ENCODE results near the gene TRIM50.

TRIM50 gene

DNA sequence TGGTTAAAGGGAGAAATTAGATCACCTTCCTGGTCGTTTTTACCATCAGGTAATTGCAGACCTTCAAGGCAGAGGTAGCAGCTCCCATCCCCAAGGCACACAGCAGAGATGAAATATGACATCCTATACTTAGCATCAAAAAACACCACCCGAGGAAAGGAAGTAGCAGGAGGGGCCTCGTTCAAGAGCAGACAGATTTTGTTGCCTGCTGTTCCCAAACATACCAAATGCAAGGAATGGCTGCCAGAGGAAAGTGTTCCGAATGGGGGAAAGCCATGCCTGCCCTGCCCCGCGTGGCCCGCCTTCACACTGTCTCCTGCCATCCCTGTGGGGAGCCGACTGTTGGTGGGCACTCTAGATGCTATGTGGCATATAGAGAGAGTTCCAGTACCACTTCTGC, 18.1 kb upstream of the TRIM50 start:
- TF ChIP-seq, protein P1, sequence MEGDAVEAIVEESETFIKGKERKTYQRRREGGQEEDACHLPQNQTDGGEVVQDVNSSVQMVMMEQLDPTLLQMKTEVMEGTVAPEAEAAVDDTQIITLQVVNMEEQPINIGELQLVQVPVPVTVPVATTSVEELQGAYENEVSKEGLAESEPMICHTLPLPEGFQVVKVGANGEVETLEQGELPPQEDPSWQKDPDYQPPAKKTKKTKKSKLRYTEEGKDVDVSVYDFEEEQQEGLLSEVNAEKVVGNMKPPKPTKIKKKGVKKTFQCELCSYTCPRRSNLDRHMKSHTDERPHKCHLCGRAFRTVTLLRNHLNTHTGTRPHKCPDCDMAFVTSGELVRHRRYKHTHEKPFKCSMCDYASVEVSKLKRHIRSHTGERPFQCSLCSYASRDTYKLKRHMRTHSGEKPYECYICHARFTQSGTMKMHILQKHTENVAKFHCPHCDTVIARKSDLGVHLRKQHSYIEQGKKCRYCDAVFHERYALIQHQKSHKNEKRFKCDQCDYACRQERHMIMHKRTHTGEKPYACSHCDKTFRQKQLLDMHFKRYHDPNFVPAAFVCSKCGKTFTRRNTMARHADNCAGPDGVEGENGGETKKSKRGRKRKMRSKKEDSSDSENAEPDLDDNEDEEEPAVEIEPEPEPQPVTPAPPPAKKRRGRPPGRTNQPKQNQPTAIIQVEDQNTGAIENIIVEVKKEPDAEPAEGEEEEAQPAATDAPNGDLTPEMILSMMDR (IDR thresholded peaks at IDR 0.05): no peak
- H3K27ac ChIP-seq: no peak overlapping the region
- DNase-seq (ENCODE audit: low spot score): no peak

DNA sequence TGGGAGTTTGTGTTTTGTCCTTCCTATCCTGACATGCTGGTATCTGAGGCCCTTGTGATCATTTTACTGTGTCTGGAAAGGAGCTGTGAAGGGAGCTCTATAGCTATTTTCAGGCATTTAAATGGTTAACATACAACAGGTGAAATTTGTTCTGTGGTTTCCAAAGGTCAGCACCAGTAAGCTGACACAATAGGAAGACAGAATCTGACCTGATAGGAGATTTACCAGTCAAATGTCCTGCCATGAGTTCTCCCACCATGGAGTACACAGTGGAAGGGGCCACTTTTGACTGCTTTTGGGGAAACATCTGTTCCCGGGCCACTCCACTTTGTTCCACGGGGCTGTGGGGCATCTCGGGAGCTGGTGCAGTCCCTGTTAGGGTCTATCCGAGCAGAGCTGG, 17.7 kb upstream of the TRIM50 start:
- Histone ChIP-seq H3K27ac (no peak overlapping the region), H3K4me3 (no peak overlapping the region)
- TF ChIP-seq, protein P1 (IDR thresholded peaks at IDR 0.05): no peak
- no peak for DNase-seq (ENCODE audit: low spot score)

More for the DNA sequence above, 18.1 kb upstream of the TRIM50 start:
- H3K4me3 ChIP-seq: no peak overlapping the region

DNA sequence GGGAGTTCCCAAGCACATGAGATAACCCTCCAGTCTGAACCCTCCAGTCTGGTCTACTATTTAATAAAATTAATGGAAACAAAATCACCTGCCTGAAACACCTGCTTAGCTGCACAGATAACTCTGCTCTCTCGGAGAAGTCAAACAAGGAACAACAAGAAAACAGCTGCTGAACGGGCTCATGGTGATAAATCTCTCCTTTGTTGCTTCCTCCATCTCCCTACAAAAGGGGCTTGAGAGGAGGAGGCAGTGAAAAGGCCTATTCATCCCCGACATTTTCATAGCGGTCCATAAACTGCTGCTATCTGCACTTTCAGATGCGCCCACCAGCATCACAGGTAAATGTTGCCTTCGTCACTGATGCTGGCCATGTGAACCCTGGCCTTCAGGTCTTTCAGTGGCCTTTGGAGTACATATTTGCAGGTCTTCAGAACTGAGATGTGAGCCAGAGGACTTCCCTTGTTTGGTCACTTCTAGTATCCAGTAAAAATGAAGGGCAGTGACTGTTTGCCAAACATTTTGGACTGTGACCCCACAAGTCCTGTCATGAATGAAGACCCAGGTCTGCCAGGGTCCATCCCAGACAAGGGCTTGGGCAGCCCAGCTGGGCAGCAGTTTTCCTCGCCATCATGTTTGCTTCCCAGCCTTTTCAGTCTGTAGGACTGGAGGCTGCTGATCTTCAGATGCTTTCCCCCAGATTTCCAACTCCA, 15.9 kb upstream of the TRIM50 start:
- no peak overlapping the region for H3K27ac ChIP-seq
- H3K4me3 ChIP-seq: no peak overlapping the region
- DNase-seq (ENCODE audit: low spot score): no peak
- TF ChIP-seq, protein P1 (IDR thresholded peaks at IDR 0.05): no peak

DNA sequence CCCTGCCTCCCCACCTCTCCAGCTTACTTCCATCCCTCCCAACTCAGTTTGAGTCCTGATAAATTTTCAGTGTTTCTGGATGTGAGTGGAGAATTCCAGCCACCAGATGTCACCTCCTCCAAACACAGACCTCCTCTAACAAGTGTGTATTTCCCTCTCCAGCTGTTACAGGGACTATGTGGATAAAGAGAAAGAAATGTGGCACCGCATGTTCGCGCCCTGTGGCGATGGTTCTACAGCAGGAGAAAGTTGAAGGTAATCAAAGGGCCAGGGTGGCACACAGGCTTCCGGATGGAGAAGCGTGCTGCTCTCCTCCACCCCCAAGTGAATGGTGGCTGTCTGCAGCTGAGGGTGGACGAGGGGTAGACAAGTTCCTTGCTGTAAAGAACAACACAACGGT, 14.8 kb upstream of the TRIM50 start:
- no peak overlapping the region for H3K27ac ChIP-seq
- DNase-seq (ENCODE audit: low spot score): no peak
- peak overlapping the region; percentile 60 for H3K4me3 ChIP-seq
- TF ChIP-seq, protein P1 (IDR thresholded peaks at IDR 0.05): peak; percentile 27

DNA sequence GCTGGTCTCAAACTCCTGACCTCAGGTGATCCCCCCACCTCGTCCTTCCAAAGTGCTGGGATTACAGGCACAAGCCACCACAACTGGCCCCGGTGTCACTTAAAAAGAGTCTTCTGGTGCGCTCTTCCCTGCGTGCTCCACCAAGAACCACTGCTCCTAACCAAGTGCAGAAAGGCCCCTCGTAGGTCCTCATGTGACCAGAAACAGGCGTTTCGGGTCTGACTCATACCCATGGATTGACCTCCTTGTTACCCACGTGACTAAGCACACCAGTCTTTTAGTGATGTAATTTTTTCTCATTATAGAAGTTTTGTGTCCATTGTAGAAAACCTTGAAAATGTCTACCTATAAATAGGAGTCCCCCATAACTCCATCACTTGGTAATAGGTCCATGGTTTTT, 14.0 kb upstream of the TRIM50 start:
- Histone ChIP-seq H3K27ac (no peak overlapping the region), H3K4me3 (no peak overlapping the region)
- TF ChIP-seq, protein P1 (IDR thresholded peaks at IDR 0.05): no peak
- no peak for DNase-seq (ENCODE audit: low spot score)

DNA sequence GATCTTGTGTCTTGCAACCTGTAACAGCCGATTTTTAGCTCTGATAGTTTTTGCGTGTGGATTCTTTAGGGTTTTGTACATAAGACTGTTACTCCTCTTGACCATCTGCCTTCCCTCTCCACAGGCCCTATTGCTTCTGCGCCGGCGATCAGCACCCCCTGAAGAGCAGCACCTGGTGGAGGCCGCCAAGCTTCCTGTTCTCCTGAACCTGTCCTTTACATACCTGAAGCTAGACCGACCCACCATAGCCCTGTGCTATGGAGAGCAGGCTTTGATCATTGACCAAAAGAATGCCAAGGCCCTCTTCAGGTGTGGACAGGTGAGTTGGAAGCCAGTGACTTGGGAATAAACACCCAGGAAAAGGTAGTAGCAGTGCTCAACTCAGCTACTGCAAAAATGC, 12.6 kb upstream of the TRIM50 start:
- H3K4me3 ChIP-seq: no peak overlapping the region
- TF ChIP-seq, protein P1 (IDR thresholded peaks at IDR 0.05): no peak
- no peak overlapping the region for H3K27ac ChIP-seq
- DNase-seq (ENCODE audit: low spot score): no peak

DNA sequence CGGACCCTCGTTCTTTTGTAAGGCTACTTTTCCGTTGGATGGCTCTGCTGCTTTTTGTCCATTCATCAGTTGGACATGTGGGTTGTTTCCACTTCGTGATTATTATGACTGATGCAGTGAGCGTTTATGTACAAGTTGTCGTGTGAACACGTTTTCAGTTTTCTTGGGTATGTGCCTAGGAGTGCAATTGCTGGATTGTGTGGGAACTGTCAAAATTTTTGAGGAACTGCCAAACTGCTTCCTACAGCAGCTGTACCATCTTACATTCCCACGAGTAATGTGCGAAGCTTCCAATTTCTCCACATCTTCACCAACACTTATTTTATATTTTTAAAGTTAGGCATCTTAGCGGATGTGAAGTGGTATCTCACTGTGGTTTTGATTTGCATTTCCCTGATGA, 10.4 kb upstream of the TRIM50 start:
- no peak for DNase-seq (ENCODE audit: low spot score)
- no peak overlapping the region for H3K4me3 ChIP-seq
- no peak overlapping the region for H3K27ac ChIP-seq
- TF ChIP-seq, protein P1 (IDR thresholded peaks at IDR 0.05): no peak

Data from coronary artery (tissue), 2 donors.